Hepatocyte (in vitro differentiated cells): Measurements from ENCODE around the gene MX2. TPM values are rescaled to one million over a fixed set of nuclear protein-coding genes. Genes with fewer than 3 reads are reported as not detected.

ENCODE experiments used
- DNase-seq: peaks from one replicate; pipeline ENCODE4 v3.0.0-alpha.2; 2016; ENCODE audit warnings: low spot score
- H2AFZ ChIP-seq: fragments of 200-600 bp; sonication (generic); 2 replicates; pipeline ENCODE4 v1.6.0; 2016; ENCODE audit warnings: antibody characterized with exemption, mild to moderate bottlenecking
- H3K27ac ChIP-seq: fragments of 200-600 bp; sonication (generic); 2 replicates; pipeline ENCODE4 v1.5.1; 2016; ENCODE audit warnings: mild to moderate bottlenecking
- H3K27me3 ChIP-seq: fragments of 200-600 bp; sonication (generic); 2 replicates; pipeline ENCODE4 v1.6.1; 2016
- H3K36me3 ChIP-seq: fragments of 200-600 bp; sonication (generic); replicated peaks from 2 replicates; pipeline ENCODE4 v1.5.1; 2016; ENCODE audit warnings: low read depth; ENCODE audit not compliant: insufficient read depth
- H3K4me1 ChIP-seq: fragments of 200-600 bp; sonication (generic); 2 replicates; pipeline ENCODE4 v1.5.1; 2016; ENCODE audit warnings: mild to moderate bottlenecking, moderate library complexity; ENCODE audit not compliant: insufficient read depth
- H3K4me2 ChIP-seq: fragments of 200-600 bp; sonication (generic); 2 replicates; pipeline ENCODE4 v1.6.0; 2016
- H3K4me3 ChIP-seq: fragments of 200-600 bp; sonication (generic); 2 replicates; pipeline ENCODE4 v1.5.1; 2016; ENCODE audit warnings: mild to moderate bottlenecking
- H3K79me2 ChIP-seq: fragments of 200-600 bp; sonication (generic); 2 replicates; pipeline ENCODE4 v1.6.0; 2017; ENCODE audit warnings: mild to moderate bottlenecking
- H3K9me2 ChIP-seq: fragments of 200-600 bp; sonication (generic); replicated peaks from 2 replicates; pipeline ENCODE4 v1.6.0; 2017; ENCODE audit warnings: mild to moderate bottlenecking; ENCODE audit not compliant: insufficient read depth
- H3K9me3 ChIP-seq: fragments of 200-600 bp; sonication (generic); 2 replicates; pipeline ENCODE4 v1.5.1; 2016; ENCODE audit warnings: low read depth, mild to moderate bottlenecking
- H4K20me1 ChIP-seq: fragments of 200-600 bp; sonication (generic); 2 replicates; pipeline ENCODE4 v1.6.0; 2016; ENCODE audit warnings: mild to moderate bottlenecking; ENCODE audit not compliant: insufficient read depth, poor library complexity, severe bottlenecking
- CTCF ChIP-seq: fragments of 200-600 bp; sonication (generic); IDR thresholded peaks from 2 replicates; pipeline ENCODE4 v1.5.1; 2016; ENCODE audit warnings: antibody characterized with exemption, mild to moderate bottlenecking; ENCODE audit not compliant: poor library complexity
- EZH2 ChIP-seq: fragments of 200-600 bp; sonication (generic); IDR thresholded peaks from 2 replicates; pipeline ENCODE4 v1.6.1; 2016; ENCODE audit warnings: antibody characterized with exemption, mild to moderate bottlenecking, borderline replicate concordance
- EZH2phosphoT487 ChIP-seq: fragments of 200-600 bp; sonication (generic); IDR thresholded peaks from one replicate; pipeline ENCODE4 v1.6.1; 2018; ENCODE audit warnings: antibody characterized with exemption, mild to moderate bottlenecking, low read depth, moderate library complexity; ENCODE audit not compliant: unreplicated experiment, severe bottlenecking
- WGBS: methylation state at CpG from one replicate; pipeline ENCODE4 v1.1.6; 2016; ENCODE audit warnings: low lambda C conversion rate; ENCODE audit errors: missing lambda C conversion rate; 5-methylcytosine and 5-hydroxymethylcytosine counted together
- polyA plus RNA-seq: library from polyadenylated mRNA; unstranded; fragments of >200 nt; fragmentation: Nextera tagmentation; extraction: Ambion mirVana; gene quantifications from 2 replicates; pipeline ENCODE4 v1.2.1, GENCODE V29; 2016
- total RNA-seq: library from RNA; depleted of rRNA; stranded (reverse); fragments of >200 nt; gene quantifications from 2 replicates; pipeline ENCODE4 v1.2.3, GENCODE V29; 2014

The MX2 gene
- total and polyA plus RNA-seq, 2 experiments from 2014 or later: 1.1 to 2.6 TPM

GRCh38 chr21:41322496-41323382 is 39.1 kb upstream of the MX2 start:
- Histone ChIP-seq H3K36me3 (no peaks in the 10 kb centered on the region), H3K4me1 (peaks cover 32% of the 10 kb centered on the region), H3K4me2 (peak overlapping the region; percentile 68), H3K27ac (peak overlapping the region; percentile 89), H3K9me3 (no peaks in the 10 kb centered on the region), H3K79me2 (peaks cover 7% of the 10 kb centered on the region), H2AFZ (no peak overlapping the region), H3K4me3 (no peak overlapping the region), H4K20me1 (no peaks in the 10 kb centered on the region), H3K9me2 (no peaks in the 10 kb centered on the region), H3K27me3 (no peaks in the 10 kb centered on the region)
- 50% methylated on average over 23 of the region's 23 CpGs for WGBS
- no peak for TF ChIP-seq EZH2
- no peak for TF ChIP-seq CTCF
- no peak for TF ChIP-seq EZH2phosphoT487
- DNase-seq: peak; percentile 69

- Histone ChIP-seq H4K20me1 (no peaks in the 10 kb centered on the region), H2AFZ (no peak overlapping the region), H3K4me1 (peaks cover 26% of the 10 kb centered on the region), H3K79me2 (peaks cover 11% of the 10 kb centered on the region), H3K9me3 (no peaks in the 10 kb centered on the region), H3K4me3 (no peak overlapping the region), H3K36me3 (no peaks in the 10 kb centered on the region), H3K9me2 (no peaks in the 10 kb centered on the region), H3K4me2 (no peak overlapping the region), H3K27ac (no peak overlapping the region), H3K27me3 (no peaks in the 10 kb centered on the region)
- TF ChIP-seq EZH2phosphoT487: no peak
- no peak for TF ChIP-seq EZH2
- TF ChIP-seq CTCF: no peak
- DNase-seq: no peak
- WGBS: 81% methylated on average over 7 of the region's 7 CpGs
Measured at GRCh38 chr21:41325138-41325912, 36.5 kb upstream of the MX2 start.

GRCh38 chr21:41326414-41327080 is 35.3 kb upstream of the MX2 start:
- Histone ChIP-seq H2AFZ (no peak overlapping the region), H3K4me1 (peaks cover 15% of the 10 kb centered on the region), H3K9me2 (no peaks in the 10 kb centered on the region), H4K20me1 (no peaks in the 10 kb centered on the region), H3K27me3 (no peaks in the 10 kb centered on the region), H3K27ac (no peak overlapping the region), H3K4me3 (no peak overlapping the region), H3K36me3 (no peaks in the 10 kb centered on the region), H3K4me2 (no peak overlapping the region), H3K9me3 (no peaks in the 10 kb centered on the region), H3K79me2 (peaks cover 11% of the 10 kb centered on the region)
- DNase-seq: no peak
- no peak for TF ChIP-seq EZH2phosphoT487
- no peak for TF ChIP-seq CTCF
- no peak for TF ChIP-seq EZH2
- WGBS: 91% methylated on average over 13 of the region's 13 CpGs
